Common myeloid progenitor, CD34-positive (primary cell): Measurements from ENCODE around the gene SLC35C1. TPM values are rescaled to one million over a fixed set of nuclear protein-coding genes. Genes with fewer than 3 reads are reported as not detected.
A peak's percentile ranks its signal among the peaks of the same experiment; 100 is the strongest.

Experiments
- CTCF ChIA-PET: fragments of 350-600 bp; sonication (Branson Sonifier 250); formaldehyde crosslinking; loops from one replicate; lab custom pipeline; 2021; ENCODE audit warnings: antibody characterized with exemption; lab: Charles Lee
- POLR2A ChIA-PET: fragments of 350-600 bp; sonication (Branson Sonifier 250); formaldehyde crosslinking; loops from one replicate; lab custom pipeline; 2021; ENCODE audit warnings: antibody characterized with exemption; lab: Charles Lee
- DNase-seq, 3 donors: peaks; one replicate each; pipeline versions ENCODE4 v3.0.0 to v3.0.0-alpha.2; 2013
- H3K27ac ChIP-seq, 2 experiments: 1 replicate in 1 of 2; 2 replicates in 1 of 2; pipeline ENCODE4 v1.7.0; 2013; ENCODE audit warnings: inconsistent platforms in 2 of 2, low read length in 2 of 2, mild to moderate bottlenecking in 2 of 2, low read depth in 1 of 2, moderate library complexity in 1 of 2; ENCODE audit not compliant: severe bottlenecking in 2 of 2, insufficient read depth in 1 of 2, poor library complexity in 1 of 2
- H3K27me3 ChIP-seq, 5 experiments: replicated peaks in 2 of 5; 1 replicate in 3 of 5; 2 replicates in 2 of 5; pipeline versions ENCODE4 v1.6.1 to v1.7.0; 2013; ENCODE audit warnings: low read length in 4 of 5, mild to moderate bottlenecking in 2 of 5, moderate library complexity in 2 of 5, inconsistent platforms in 1 of 5; ENCODE audit not compliant: insufficient read depth in 5 of 5, control insufficient read depth in 4 of 5
- H3K36me3 ChIP-seq, 4 experiments: 1 replicate in 2 of 4; 2 replicates in 2 of 4; pipeline versions ENCODE4 v1.6.1 to v1.7.0; 2013; ENCODE audit warnings: low read length in 3 of 4, control low read depth in 1 of 4, mild to moderate bottlenecking in 1 of 4; ENCODE audit not compliant: control insufficient read depth in 4 of 4, insufficient read depth in 4 of 4
- H3K4me1 ChIP-seq, 4 experiments: 1 replicate in 3 of 4; 2 replicates in 1 of 4; pipeline versions ENCODE4 v1.6.1 to v1.7.1; 2013; ENCODE audit warnings: low read length in 3 of 4, mild to moderate bottlenecking in 3 of 4, control low read depth in 1 of 4, inconsistent platforms in 1 of 4, moderate library complexity in 1 of 4; ENCODE audit not compliant: control insufficient read depth in 4 of 4, insufficient read depth in 4 of 4; ENCODE audit errors: control extremely low read depth in 1 of 4
- H3K4me3 ChIP-seq, 7 experiments: 1 replicate in 4 of 7; 2 replicates in 3 of 7; pipeline versions ENCODE4 v1.5.1 to v1.7.0; 2013; ENCODE audit warnings: mild to moderate bottlenecking in 7 of 7, low read length in 6 of 7, moderate library complexity in 6 of 7, inconsistent platforms in 2 of 7, low read depth in 2 of 7, control low read depth in 1 of 7; ENCODE audit not compliant: insufficient read depth in 4 of 7, control insufficient read depth in 1 of 7; ENCODE audit errors: extremely low read depth in 1 of 7
- H3K9me3 ChIP-seq, 5 experiments: 1 replicate in 4 of 5; 2 replicates in 1 of 5; pipeline versions ENCODE4 v1.6.1 to v1.7.1; 2013; ENCODE audit warnings: low read length in 4 of 5, mild to moderate bottlenecking in 2 of 5, inconsistent platforms in 1 of 5, low read depth in 1 of 5, moderate library complexity in 1 of 5; ENCODE audit not compliant: control insufficient read depth in 4 of 5, insufficient read depth in 2 of 5; ENCODE audit errors: control extremely low read depth in 1 of 5
- WGBS: methylation state at CpG from one replicate; pipeline ENCODE4 v1.1.5; 2013; ENCODE audit not compliant: insufficient coverage; 5-methylcytosine and 5-hydroxymethylcytosine counted together
- polyA plus RNA-seq: library from polyadenylated mRNA; unstranded; fragments of 120-200 nt; gene quantifications from one replicate; pipeline ENCODE4 v1.2.1, GENCODE V29; 2013

The SLC35C1 gene
- polyA plus RNA-seq: 5.9 TPM

DNA sequence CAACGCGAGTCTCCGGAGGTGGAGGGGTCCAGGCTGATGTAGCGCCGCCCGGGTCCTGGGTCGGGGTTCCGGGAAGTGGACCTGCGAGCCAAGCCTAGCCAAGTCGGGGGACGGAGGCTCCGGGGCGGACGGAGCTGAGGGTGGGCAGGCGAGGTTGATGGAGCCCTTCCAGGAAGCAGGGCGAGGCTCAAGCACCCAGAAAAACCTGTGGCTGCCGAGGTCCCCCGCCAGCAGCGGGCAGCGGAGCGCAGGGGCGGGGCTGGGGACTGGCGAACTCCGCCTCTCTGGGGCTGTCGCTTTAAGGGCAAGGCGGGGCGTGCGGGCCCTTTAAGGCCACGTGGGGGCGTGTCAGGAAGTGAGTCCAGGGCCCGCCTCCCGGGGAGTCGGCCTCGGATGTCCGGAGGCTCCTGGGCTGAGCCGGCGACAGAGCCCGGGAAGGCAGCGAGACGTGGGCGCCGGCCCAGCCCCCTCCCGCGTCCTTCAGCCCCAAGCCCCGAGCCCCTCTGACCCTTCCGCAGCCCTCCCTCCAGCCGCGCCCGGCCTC lies at the start of gene SLC35C1:
SLC35C1 (plus strand) TSS at position 389 of the 544 bp plus-strand sequence. CDS start 653 bp downstream, outside the sequence.
- H3K9me3 ChIP-seq: no peaks in the 10 kb centered on the region
- no peaks in the 10 kb centered on the region for H3K27me3 ChIP-seq
- H3K27ac ChIP-seq: peak within 1 kb of the TSS in 1 of 2 experiments; percentile 70
- peak; percentile 91 to 94 (median 92) for DNase-seq
- under 1% methylated on average over 47 of the region's 49 CpGs for WGBS
- H3K4me3 ChIP-seq: peak within 1 kb of the TSS; percentile 56 to 94 (median 84)
- H3K4me1 ChIP-seq: peaks cover 0 to 39% (median 35%) of the 10 kb centered on the region in 4 experiments
- peaks cover 0 to 22% (median 9%) of the 10 kb centered on the region in 4 experiments for H3K36me3 ChIP-seq
- CTCF ChIA-PET: interaction anchor here (2.0 kb wide), 1 partner anchor 14 kb away, joined by 5 read pairs; no protein-coding TSS in a partner anchor
- POLR2A ChIA-PET: interaction anchor here (0.6 kb wide), 1 partner anchor 46 kb away, joined by 5 read pairs; no protein-coding TSS in a partner anchor

DNA sequence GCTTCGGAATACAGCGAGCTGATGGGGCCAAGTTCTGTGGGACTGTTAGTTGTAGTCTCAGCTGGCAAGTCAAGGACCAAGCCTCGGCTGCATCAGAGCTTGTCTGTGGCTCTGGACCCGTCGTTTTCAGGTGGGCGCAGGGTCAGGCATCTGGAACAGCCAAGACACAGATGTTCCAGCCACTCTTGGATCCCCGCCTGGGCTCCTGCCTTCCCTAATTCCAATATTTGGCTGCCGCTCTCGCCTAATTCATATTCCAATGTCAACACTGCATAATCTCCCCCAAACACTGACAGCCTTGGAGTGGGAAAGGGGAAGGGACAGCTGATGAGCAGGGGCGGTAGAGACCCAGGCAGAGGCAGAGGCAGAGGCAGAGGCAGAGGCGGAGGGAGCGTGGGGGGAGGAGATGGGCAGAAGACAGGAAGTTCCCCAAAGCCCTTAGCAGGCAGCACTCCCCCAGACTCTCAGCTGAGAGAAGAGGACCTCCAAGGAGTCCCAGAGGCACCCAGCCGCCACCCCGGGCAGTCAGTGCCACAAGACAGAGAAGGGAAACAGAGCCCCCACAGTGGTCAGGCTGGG lies 49.6 kb upstream of the SLC35C1 start:
- Histone ChIP-seq H3K27me3 (peaks cover 0 to 29% (median 8%) of the 10 kb centered on the region in 5 experiments), H3K9me3 (peaks cover 0 to 3% (median 0%) of the 10 kb centered on the region in 5 experiments), H3K36me3 (no peaks in the 10 kb centered on the region), H3K4me1 (no peaks in the 10 kb centered on the region), H3K4me3 (no peak overlapping the region), H3K27ac (no peak overlapping the region)
- no peak for DNase-seq
- CTCF ChIA-PET: interaction anchor here (1.0 to 2.2 kb wide), 3 partner anchors 11 to 16 kb away, joined by 3 to 7 read pairs (median 5); no protein-coding TSS in a partner anchor
- WGBS: 78% methylated on average over 7 of the region's 14 CpGs
- POLR2A ChIA-PET: no interaction called here

DNA sequence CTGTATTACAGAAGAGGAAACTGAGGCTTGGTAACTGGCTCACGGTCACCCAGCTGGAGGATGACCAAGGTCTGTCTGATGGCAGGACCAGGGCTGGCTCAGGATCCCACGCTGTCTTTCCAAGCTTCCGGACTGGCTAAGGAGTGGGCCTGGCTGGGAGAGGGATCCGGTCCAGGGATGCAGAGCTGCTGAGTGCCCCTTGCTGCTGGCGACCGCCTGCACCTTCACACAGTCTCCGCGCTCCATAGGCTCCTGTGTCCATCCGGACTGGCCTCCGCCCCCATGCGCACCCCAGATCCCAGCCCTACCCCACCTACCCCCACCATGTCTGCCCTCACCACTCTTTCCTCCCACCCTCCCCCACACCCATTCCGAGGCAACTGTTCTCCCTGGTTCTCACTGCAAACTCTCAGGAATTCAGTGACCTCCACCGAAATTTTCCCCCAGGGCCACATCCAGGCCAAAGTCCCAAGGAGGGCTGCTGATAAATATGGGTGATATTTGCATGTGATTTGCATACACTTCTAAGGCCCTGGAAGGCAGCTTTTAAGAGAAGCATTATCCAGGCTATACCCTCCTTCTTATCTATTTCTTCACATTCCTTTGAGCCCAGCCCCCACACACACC lies 48.5 kb upstream of the SLC35C1 start:
- Histone ChIP-seq H3K9me3 (peaks cover 0 to 3% (median 0%) of the 10 kb centered on the region in 5 experiments), H3K4me3 (no peak overlapping the region), H3K27me3 (peaks cover 0 to 18% (median 5%) of the 10 kb centered on the region in 5 experiments), H3K4me1 (no peaks in the 10 kb centered on the region), H3K27ac (no peak overlapping the region), H3K36me3 (no peaks in the 10 kb centered on the region)
- no peak for DNase-seq
- ChIA-PET POLR2A (no interaction called here), CTCF (interaction anchor here (1.8 to 2.2 kb wide), 2 partner anchors 11 to 15 kb away, joined by 5 to 7 read pairs; no protein-coding TSS in a partner anchor)
- WGBS: 90% methylated on average over 8 of the region's 13 CpGs

DNA sequence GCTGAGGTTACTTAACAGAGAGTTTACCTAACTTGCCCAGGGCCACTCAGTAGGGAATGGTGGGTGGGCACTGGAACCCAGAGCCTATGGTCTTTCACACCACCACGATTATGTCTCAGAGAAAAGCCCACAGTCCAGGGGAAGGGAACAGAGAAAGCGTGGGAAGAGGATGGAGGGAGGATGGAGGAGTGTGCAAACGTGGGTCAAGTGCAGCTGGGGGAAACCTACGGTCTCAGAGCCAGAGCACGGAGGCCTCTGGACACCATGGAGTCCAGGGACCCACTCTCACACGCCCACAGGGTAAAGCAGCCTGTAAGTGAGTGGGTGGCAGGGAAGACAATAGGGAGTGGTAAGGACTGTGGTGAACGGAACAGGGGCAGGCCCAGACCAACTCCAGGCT lies 47.3 kb upstream of the SLC35C1 start:
- no peaks in the 10 kb centered on the region for H3K4me1 ChIP-seq
- ChIA-PET POLR2A (no interaction called here), CTCF (interaction anchor here (1.2 to 2.2 kb wide), 2 partner anchors 10 to 84 kb away, joined by 3 to 5 read pairs; no protein-coding TSS in a partner anchor)
- no peak overlapping the region for H3K27ac ChIP-seq
- WGBS: 89% methylated on average over 4 of the region's 7 CpGs
- no peak overlapping the region for H3K4me3 ChIP-seq
- peaks cover 0 to 9% (median 5%) of the 10 kb centered on the region in 5 experiments for H3K27me3 ChIP-seq
- no peaks in the 10 kb centered on the region for H3K36me3 ChIP-seq
- no peaks in the 10 kb centered on the region for H3K9me3 ChIP-seq
- DNase-seq: no peak

DNA sequence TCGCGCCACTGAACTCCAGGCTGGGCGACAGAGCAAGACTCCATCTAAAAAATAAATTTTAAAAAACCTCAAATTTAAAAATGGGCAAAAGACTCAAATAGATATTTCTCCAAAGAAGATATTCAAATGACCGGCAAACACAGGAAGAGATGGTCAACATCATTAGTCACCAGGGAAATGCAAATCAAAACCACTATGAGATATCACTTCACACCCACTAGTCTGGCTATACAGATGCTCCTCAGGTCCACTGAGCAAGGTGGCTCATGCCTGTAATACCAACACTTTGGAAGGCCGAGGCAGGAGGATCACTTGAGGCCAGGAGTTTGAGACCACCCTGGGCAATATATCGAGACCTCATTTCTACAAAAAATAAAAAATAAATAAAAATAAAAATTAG lies 43.3 kb upstream of the SLC35C1 start:
- Histone ChIP-seq H3K27ac (no peak overlapping the region), H3K4me3 (no peak overlapping the region), H3K9me3 (no peaks in the 10 kb centered on the region), H3K36me3 (no peaks in the 10 kb centered on the region), H3K27me3 (peaks cover 0 to 22% (median 4%) of the 10 kb centered on the region in 5 experiments), H3K4me1 (no peaks in the 10 kb centered on the region)
- CTCF ChIA-PET: interaction anchor here (1.2 kb wide), 2 partner anchors 10 to 14 kb away, joined by 3 to 7 read pairs; no protein-coding TSS in a partner anchor
- WGBS: 94% methylated on average over 4 of the region's 6 CpGs
- POLR2A ChIA-PET: no interaction called here
- no peak for DNase-seq

DNA sequence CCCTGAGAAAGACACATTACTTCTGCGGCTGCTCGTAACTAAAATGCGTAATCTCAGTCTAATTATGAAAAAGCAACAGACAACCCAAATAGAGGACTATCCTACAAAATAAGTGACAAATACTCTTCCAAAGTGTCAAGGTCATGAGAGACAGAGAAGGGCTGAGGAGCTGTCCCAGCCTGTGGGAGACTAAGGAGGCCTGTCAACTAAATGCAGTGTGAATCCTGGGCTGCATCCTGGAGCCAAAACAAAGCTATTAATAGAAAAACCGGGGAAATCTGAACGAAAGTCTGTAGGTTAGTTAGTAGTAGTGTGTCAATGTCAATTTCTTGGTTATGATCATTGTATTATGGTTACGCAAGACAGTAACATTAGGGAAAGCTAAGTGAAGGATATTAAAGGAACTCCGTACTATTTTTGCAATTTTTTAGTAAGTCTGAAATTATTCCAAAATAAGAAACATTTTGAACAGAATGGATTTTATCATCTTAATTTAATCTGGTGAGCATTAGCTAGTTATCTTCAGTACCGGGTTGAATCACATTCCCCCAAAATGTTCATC lies 39.8 kb upstream of the SLC35C1 start:
- Histone ChIP-seq H3K4me1 (no peaks in the 10 kb centered on the region), H3K4me3 (no peak overlapping the region), H3K9me3 (no peaks in the 10 kb centered on the region)

More for the DNA sequence above, 39.8 kb upstream of the SLC35C1 start:
- POLR2A ChIA-PET: no interaction called here
- no peak for DNase-seq
- H3K27ac ChIP-seq: no peak overlapping the region
- 100% methylated on average over 1 of the region's 8 CpGs for WGBS
- H3K27me3 ChIP-seq: peaks cover 2 to 35% (median 8%) of the 10 kb centered on the region in 5 experiments
- CTCF ChIA-PET: interaction anchor here (1.4 kb wide), 1 partner anchor 110 kb away, joined by 4 read pairs; no protein-coding TSS in a partner anchor
- H3K36me3 ChIP-seq: no peaks in the 10 kb centered on the region
